ENCODE measurements around the gene PIEZO2.
"Not testable (repeated sequence)": the region's sequence is repeated elsewhere in the genome, so short reads cannot be mapped to it uniquely, and the experiment has no call there.

The PIEZO2 gene

GRCh38 chr18:10680271-10680596 lies 469.1 kb downstream of the PIEZO2 start:
- no peak for TF ChIP-seq Cebpa-rat (IDR thresholded peaks at IDR 0.05)
- Histone ChIP-seq H3K27ac (no peak overlapping the region), H3K9me3 (no peaks in the 10 kb centered on the region), H3K4me3 (no peak overlapping the region), H4K20me1 (no peaks in the 10 kb centered on the region), H3K4me2 (no peak overlapping the region), H3K36me3 (no peaks in the 10 kb centered on the region), H3K9ac (no peak overlapping the region), H3K4me1 (no peaks in the 10 kb centered on the region), H3K27me3 (no peaks in the 10 kb centered on the region)

DNA sequence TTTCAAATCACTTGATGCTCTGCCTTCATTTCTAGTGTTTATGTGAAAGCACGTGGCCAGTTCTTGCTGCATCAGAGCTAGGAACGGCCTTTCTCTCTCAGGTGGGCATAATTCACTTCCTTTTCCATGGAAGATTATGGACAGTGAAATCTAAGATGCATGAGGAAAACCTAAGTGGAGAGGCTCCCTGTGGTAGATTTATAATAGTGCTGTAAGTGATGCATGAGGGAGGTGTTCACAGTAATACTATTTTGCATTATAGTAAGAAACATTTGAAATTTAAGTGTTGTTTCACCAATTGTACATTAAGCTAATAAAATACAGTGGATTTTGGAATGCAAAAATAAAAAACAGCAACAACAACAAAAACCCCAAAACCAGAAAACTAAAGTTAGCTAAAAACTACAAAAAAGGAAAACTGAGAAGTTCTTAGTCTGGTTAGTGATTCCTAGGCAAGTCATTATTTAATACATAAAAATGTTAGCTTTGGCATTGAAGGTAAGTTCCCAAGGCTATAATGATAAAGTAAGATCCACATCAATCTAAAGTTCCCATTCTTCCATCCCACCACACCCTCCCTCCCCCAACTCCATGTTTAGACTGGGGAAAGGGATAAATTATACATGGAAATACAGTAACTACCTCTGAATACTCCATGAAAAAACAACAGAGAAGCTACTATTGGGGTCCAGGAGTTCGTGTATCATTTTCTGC lies 469.7 kb downstream of the PIEZO2 start:
- Histone ChIP-seq H3K9ac (no peak overlapping the region), H3K27me3 (no peaks in the 10 kb centered on the region), H3K4me1 (no peaks in the 10 kb centered on the region), H4K20me1 (no peaks in the 10 kb centered on the region), H3K4me2 (no peak overlapping the region), H3K27ac (no peak overlapping the region), H3K4me3 (no peak overlapping the region), H3K9me3 (no peaks in the 10 kb centered on the region), H3K36me3 (no peaks in the 10 kb centered on the region)
- no peak for TF ChIP-seq Cebpa-rat (IDR thresholded peaks at IDR 0.05)

DNA sequence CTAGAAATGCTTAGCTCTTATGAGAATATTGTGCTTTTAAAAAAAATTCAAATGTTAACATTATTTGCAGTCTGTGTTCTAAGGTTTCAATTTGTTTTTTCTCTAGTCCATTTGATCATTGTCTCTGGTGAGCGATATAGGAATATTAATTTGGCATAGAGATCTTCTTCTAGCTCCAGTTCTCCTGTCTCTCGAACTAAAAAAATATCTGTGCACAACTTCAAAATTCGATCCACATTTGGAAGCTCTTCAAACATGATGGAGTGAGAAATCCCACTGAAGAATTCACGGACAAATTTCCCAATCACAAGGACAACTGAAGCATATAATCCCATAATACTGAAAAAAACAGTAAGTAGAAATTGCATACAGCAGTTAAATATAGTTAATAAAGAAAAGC lies 477.9 kb downstream of the PIEZO2 start:
- Histone ChIP-seq H3K9me3 (no peaks in the 10 kb centered on the region), H3K4me1 (no peaks in the 10 kb centered on the region), H4K20me1 (no peaks in the 10 kb centered on the region), H3K9ac (no peak overlapping the region), H3K4me3 (no peak overlapping the region), H3K36me3 (no peaks in the 10 kb centered on the region), H3K27ac (no peak overlapping the region), H3K27me3 (no peaks in the 10 kb centered on the region), H3K4me2 (no peak overlapping the region)
- no peak for TF ChIP-seq Cebpa-rat (IDR thresholded peaks at IDR 0.05)

GRCh38 chr18:10670856-10671255 lies 478.5 kb downstream of the PIEZO2 start:
- Histone ChIP-seq H3K4me3 (no peak overlapping the region), H3K27me3 (no peaks in the 10 kb centered on the region), H3K27ac (no peak overlapping the region), H3K4me1 (no peaks in the 10 kb centered on the region), H3K4me2 (no peak overlapping the region), H3K9me3 (no peaks in the 10 kb centered on the region), H3K36me3 (no peaks in the 10 kb centered on the region), H4K20me1 (no peaks in the 10 kb centered on the region), H3K9ac (no peak overlapping the region)
- TF ChIP-seq Cebpa-rat (IDR thresholded peaks at IDR 0.05) = no peak

- Histone ChIP-seq H3K27ac (no peak overlapping the region), H3K4me1 (no peaks in the 10 kb centered on the region), H3K9me3 (no peaks in the 10 kb centered on the region), H3K9ac (no peak overlapping the region), H3K36me3 (no peaks in the 10 kb centered on the region), H3K4me3 (no peak overlapping the region), H3K4me2 (no peak overlapping the region), H3K27me3 (no peaks in the 10 kb centered on the region), H4K20me1 (no peaks in the 10 kb centered on the region)
- no peak for TF ChIP-seq Cebpa-rat (IDR thresholded peaks at IDR 0.05)
Observed at GRCh38 chr18:10669441-10670100, 479.8 kb downstream of the PIEZO2 start.

DNA sequence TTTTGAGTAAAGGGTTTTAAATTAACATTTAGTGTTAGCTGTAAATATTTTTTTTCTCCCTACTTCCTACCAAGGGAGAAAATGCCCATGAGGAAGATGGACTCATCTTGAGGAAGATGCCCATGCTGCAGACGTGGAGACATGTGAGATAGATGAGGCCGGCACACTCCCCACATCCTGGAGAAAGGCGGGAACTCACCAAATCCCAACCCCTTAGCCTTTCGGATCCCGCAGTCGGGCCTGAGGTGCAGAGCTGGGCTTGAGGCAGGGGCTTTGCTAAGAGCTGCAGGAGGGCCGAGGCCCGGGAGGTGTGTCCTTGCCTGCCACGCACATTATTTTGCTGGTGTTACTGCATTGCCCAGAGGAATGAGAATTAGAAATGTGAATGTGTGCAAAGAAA lies 485.6 kb downstream of the PIEZO2 start:
- no peak overlapping the region for H3K9ac ChIP-seq
- H3K4me1 ChIP-seq = no peaks in the 10 kb centered on the region; the same call in 1 of the 2 replicates
- TF ChIP-seq Cebpa-rat (IDR thresholded peaks at IDR 0.05) = no peak
- no peak overlapping the region for H3K4me2 ChIP-seq
- H3K36me3 ChIP-seq = no peaks in the 10 kb centered on the region
- H4K20me1 ChIP-seq = no peaks in the 10 kb centered on the region
- no peak overlapping the region for H3K27ac ChIP-seq
- no peaks in the 10 kb centered on the region for H3K9me3 ChIP-seq
- no peaks in the 10 kb centered on the region for H3K27me3 ChIP-seq
- no peak overlapping the region for H3K4me3 ChIP-seq

GRCh38 chr18:10661317-10661716 lies 488.1 kb downstream of the PIEZO2 start:
- Histone ChIP-seq H3K27me3 (no peaks in the 10 kb centered on the region), H3K9ac (no peak overlapping the region), H3K27ac (no peak overlapping the region), H3K4me2 (no peak overlapping the region), H3K4me3 (no peak overlapping the region), H3K9me3 (no peaks in the 10 kb centered on the region), H3K36me3 (no peaks in the 10 kb centered on the region), H4K20me1 (no peaks in the 10 kb centered on the region), H3K4me1 (no peaks in the 10 kb centered on the region; the same call in 1 of the 2 replicates)
- TF ChIP-seq Cebpa-rat (IDR thresholded peaks at IDR 0.05) = no peak

DNA sequence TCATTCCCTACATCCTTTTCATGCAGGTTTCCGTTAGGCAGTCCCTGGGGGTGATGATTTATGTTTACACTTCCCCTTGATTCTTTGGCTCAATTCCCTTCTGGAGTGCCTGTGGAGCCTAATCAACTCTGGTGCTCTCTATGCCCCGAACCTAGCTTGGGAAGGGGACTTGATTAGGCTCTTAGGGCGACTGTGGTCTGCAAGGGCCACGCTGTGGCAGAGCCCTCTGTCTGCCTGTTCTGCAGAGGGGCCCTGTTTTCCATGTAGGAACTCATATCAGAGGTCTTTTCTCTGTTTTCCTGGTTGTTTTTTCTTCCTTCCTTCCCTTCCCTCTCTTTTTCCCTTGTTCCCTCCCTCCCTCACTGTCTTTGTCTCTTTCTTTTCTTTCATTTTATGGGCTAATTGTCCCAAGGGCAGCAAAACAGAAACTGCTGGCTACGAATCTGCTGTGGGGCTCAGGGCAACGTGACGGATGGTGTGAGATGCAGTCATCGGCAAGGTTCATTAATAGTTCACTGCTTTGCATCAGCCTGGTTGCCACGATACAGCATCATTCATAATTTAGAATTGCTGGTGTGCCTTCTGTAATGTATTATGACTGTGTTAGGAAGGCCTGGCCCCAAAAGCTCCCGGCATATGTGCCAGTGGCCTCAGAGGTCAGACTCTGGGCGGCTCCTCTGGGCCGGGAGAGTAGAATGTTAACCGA lies 489.0 kb downstream of the PIEZO2 start:
- no peak for TF ChIP-seq Cebpa-rat (IDR thresholded peaks at IDR 0.05)
- H3K4me2 ChIP-seq = no peak overlapping the region

GRCh38 chr18:10659594-10659993 lies 489.8 kb downstream of the PIEZO2 start:
- Histone ChIP-seq H3K36me3 (no peaks in the 10 kb centered on the region), H3K4me2 (no peak overlapping the region), H3K4me1 (no peaks in the 10 kb centered on the region; the same call in 1 of the 2 replicates), H3K9me3 (no peaks in the 10 kb centered on the region), H3K4me3 (no peak overlapping the region), H3K9ac (no peak overlapping the region), H4K20me1 (no peaks in the 10 kb centered on the region), H3K27ac (no peak overlapping the region), H3K27me3 (no peaks in the 10 kb centered on the region)
- no peak for TF ChIP-seq Cebpa-rat (IDR thresholded peaks at IDR 0.05)

More for the DNA sequence above, 489.0 kb downstream of the PIEZO2 start:
- H3K9ac ChIP-seq = no peak overlapping the region
- H3K9me3 ChIP-seq = no peaks in the 10 kb centered on the region
- no peak overlapping the region for H3K4me3 ChIP-seq
- H3K4me1 ChIP-seq = no peaks in the 10 kb centered on the region; the same call in 1 of the 2 replicates
- no peaks in the 10 kb centered on the region for H4K20me1 ChIP-seq
- H3K36me3 ChIP-seq = no peaks in the 10 kb centered on the region
- no peaks in the 10 kb centered on the region for H3K27me3 ChIP-seq
- no peak overlapping the region for H3K27ac ChIP-seq

DNA sequence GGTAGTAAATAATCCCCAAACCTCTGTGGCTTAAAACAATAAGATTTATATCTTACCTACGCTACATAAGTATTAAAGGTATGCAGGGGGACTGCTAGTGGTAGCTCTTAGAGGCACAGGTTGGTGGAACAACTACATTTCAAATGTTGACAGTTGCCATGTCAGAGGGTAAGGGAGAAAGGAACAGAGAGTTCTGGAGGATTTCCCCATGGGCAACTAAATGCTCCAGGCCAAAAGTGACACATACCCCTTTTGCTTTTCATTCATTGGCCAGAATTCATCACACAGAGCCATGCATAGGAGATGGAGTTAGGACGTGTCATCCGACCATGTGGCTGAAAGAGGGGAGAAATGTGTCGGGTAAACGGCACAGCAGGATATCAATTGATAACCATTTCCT lies 490.4 kb downstream of the PIEZO2 start:
- H4K20me1 ChIP-seq = no peaks in the 10 kb centered on the region
- H3K9ac ChIP-seq = no peak overlapping the region
- no peak overlapping the region for H3K27ac ChIP-seq
- no peak for TF ChIP-seq Cebpa-rat (IDR thresholded peaks at IDR 0.05)
- H3K4me1 ChIP-seq = no peaks in the 10 kb centered on the region; the same call in 1 of the 2 replicates
- no peaks in the 10 kb centered on the region for H3K36me3 ChIP-seq
- H3K4me3 ChIP-seq = no peak overlapping the region
- no peaks in the 10 kb centered on the region for H3K9me3 ChIP-seq
- H3K27me3 ChIP-seq = no peaks in the 10 kb centered on the region
- no peak overlapping the region for H3K4me2 ChIP-seq

GRCh38 chr18:10644003-10644402 lies 505.4 kb downstream of the PIEZO2 start:
- not testable (repeated sequence) for H3K4me1 ChIP-seq, H3K27me3 ChIP-seq, H3K9me3 ChIP-seq, H3K27ac ChIP-seq, H3K4me2 ChIP-seq, H3K4me3 ChIP-seq, H3K36me3 ChIP-seq, H4K20me1 ChIP-seq, H3K9ac ChIP-seq

DNA sequence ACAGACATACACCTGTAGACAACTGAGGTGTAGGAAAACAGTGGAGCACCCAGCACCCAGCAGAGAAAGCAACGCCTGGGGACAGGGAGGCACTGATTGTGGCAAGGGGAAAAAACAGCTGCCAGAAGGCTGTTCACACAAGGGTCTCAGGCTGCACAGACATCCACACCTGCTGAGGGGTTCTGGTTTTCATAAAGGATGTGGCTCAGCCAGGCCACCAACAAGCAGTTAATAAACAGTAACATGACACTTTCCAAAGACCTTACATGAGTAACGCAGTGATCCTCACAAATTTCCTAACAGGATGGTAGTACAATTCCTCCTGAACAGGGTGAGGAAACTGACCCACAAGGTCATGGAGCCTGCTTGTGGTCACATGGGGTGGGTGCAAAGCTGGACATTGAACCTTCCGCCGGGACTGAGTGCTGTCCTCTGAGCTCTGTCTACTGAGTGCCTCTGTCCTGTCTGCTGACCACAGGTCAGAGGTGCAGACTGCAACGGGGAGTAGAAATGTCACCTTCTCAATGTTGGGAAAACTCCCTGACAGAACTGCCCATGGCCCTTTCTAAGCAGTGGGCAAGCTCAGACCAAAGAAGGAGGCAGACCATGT lies 506.3 kb downstream of the PIEZO2 start:
- not testable (repeated sequence) for H3K36me3 ChIP-seq

DNA sequence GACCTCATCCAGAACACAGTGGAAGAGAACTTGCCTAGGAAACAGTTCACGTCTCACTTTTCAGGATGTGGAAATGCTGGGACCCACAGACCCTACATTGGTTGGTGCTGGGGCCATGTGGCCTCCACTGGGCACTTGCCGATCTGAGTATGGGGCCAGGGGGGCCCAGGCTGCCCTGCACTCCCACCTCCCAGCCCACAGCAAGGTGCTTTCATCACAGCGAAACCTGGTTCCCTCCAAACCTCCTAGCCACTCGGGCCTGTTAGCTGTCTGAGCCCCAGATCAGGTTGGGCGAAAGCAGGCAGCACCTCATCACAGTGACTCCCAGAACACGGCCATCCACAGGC lies 510.9 kb downstream of the PIEZO2 start:
- H3K4me3 ChIP-seq, H3K9ac ChIP-seq, H3K27ac ChIP-seq, H3K4me2 ChIP-seq, H3K27me3 ChIP-seq, H4K20me1 ChIP-seq, H3K36me3 ChIP-seq, H3K4me1 ChIP-seq, H3K9me3 ChIP-seq: not testable (repeated sequence)

More for the DNA sequence above, 506.3 kb downstream of the PIEZO2 start:
- H3K4me1 ChIP-seq, H3K27me3 ChIP-seq, H3K9ac ChIP-seq, H3K9me3 ChIP-seq, H3K27ac ChIP-seq, H3K4me2 ChIP-seq, H3K4me3 ChIP-seq, H4K20me1 ChIP-seq: not testable (repeated sequence)
